Astrocyte (in vitro differentiated cells and primary cell): ENCODE data around the gene WDR6. TPM values are rescaled to one million over a fixed set of nuclear protein-coding genes. Genes with fewer than 3 reads are reported as not detected.

Experiments
- DNase-seq: peaks from one replicate; pipeline ENCODE4 v3.0.0-alpha.2; 2010; ENCODE audit warnings: low read depth
- FAIRE-seq: peaks from 2 replicates; lab custom pipeline; 2011; peaks lifted over from hg19 to GRCh38; lab: Jason Lieb, UNC
- H2AFZ ChIP-seq: 2 replicates; pipeline ENCODE4 v1.6.0; 2012; ENCODE audit warnings: low read depth, low read length, inconsistent platforms
- H3K27ac ChIP-seq: 2 replicates; pipeline ENCODE4 v1.5.1; 2011; ENCODE audit warnings: low read depth, low read length, inconsistent platforms
- H3K27me3 ChIP-seq: 2 replicates; pipeline ENCODE4 v1.6.0; 2011; ENCODE audit warnings: low read length, inconsistent platforms; ENCODE audit not compliant: insufficient read depth
- H3K36me3 ChIP-seq: 2 replicates; pipeline ENCODE4 v1.5.1; 2011; ENCODE audit warnings: low read length, inconsistent platforms; ENCODE audit not compliant: insufficient read depth
- H3K4me1 ChIP-seq: 2 replicates; pipeline ENCODE4 v1.5.1; 2011; ENCODE audit warnings: low read length, inconsistent platforms; ENCODE audit not compliant: insufficient read depth
- H3K4me2 ChIP-seq: 2 replicates; pipeline ENCODE4 v1.6.0; 2012; ENCODE audit warnings: low read length, inconsistent platforms
- H3K4me3 ChIP-seq: 2 replicates; pipeline ENCODE4 v1.5.1; 2011; ENCODE audit warnings: low read depth, mild to moderate bottlenecking, low read length, inconsistent platforms; ENCODE audit not compliant: insufficient read depth
- H3K79me2 ChIP-seq: 2 replicates; pipeline ENCODE4 v1.6.0; 2012; ENCODE audit warnings: mild to moderate bottlenecking, low read length, inconsistent platforms; ENCODE audit not compliant: insufficient read depth
- H3K9ac ChIP-seq: 2 replicates; pipeline ENCODE4 v1.6.0; 2012; ENCODE audit warnings: mild to moderate bottlenecking, low read length, inconsistent platforms
- H3K9me3 ChIP-seq: 2 replicates; pipeline ENCODE4 v1.5.1; 2012; ENCODE audit warnings: low read depth, mild to moderate bottlenecking, low read length, inconsistent platforms; ENCODE audit not compliant: insufficient read depth
- H4K20me1 ChIP-seq: 2 replicates; pipeline ENCODE4 v1.6.0; 2012; ENCODE audit warnings: low read length, inconsistent platforms; ENCODE audit not compliant: insufficient read depth
- H3K27ac Mint-ChIP-seq: one replicate; pipeline ENCODE4 v1.8.0; 2021; ENCODE audit warnings: mild to moderate bottlenecking, mixed read lengths; ENCODE audit not compliant: unreplicated experiment
- H3K27me3 Mint-ChIP-seq: one replicate; pipeline ENCODE4 v1.8.0; 2021; ENCODE audit warnings: low read depth, mixed read lengths; ENCODE audit not compliant: unreplicated experiment
- H3K36me3 Mint-ChIP-seq: one replicate; pipeline ENCODE4 v1.8.0; 2021; ENCODE audit warnings: low read depth, mixed read lengths; ENCODE audit not compliant: unreplicated experiment
- H3K4me1 Mint-ChIP-seq: one replicate; pipeline ENCODE4 v1.8.0; 2021; ENCODE audit warnings: low read depth, mixed read lengths; ENCODE audit not compliant: unreplicated experiment
- H3K4me3 Mint-ChIP-seq: one replicate; pipeline ENCODE4 v1.8.0; 2021; ENCODE audit warnings: mild to moderate bottlenecking, moderate library complexity, mixed read lengths; ENCODE audit not compliant: unreplicated experiment
- H3K9me3 Mint-ChIP-seq: one replicate; pipeline ENCODE4 v1.8.0; 2021; ENCODE audit warnings: mild to moderate bottlenecking, mixed read lengths; ENCODE audit not compliant: unreplicated experiment
- EZH2 ChIP-seq: IDR thresholded peaks from 2 replicates; pipeline ENCODE4 v1.6.1; 2012; ENCODE audit warnings: mild to moderate bottlenecking, low read length, inconsistent platforms; ENCODE audit not compliant: insufficient read depth
- total RNA-seq: library from RNA; stranded (reverse); gene quantifications from 2 replicates; pipeline ENCODE4 v1.2.1, GENCODE V29; 2021
- TF ChIP-seq, protein P1 (sequence below): IDR thresholded peaks from 2 replicates; pipeline ENCODE4 v1.5.1; 2011; ENCODE audit warnings: low read depth, mild to moderate bottlenecking, inconsistent platforms, low read length, moderate library complexity; ENCODE audit not compliant: insufficient read depth

WDR6 gene
- total RNA-seq, 1 donor from 2014 or later: 130 TPM

GRCh38 chr3:49035281-49035680 lies 28.1 kb downstream of the WDR6 start:
- Histone ChIP-seq H3K36me3 (peaks cover 40% of the 10 kb centered on the region), H3K4me2 (no peak overlapping the region), H3K9ac (no peak overlapping the region), H3K9me3 (no peaks in the 10 kb centered on the region), H3K4me3 (no peak overlapping the region), H4K20me1 (peaks cover 22% of the 10 kb centered on the region), H2AFZ (no peak overlapping the region), H3K27me3 (no peaks in the 10 kb centered on the region), H3K27ac (no peak overlapping the region), H3K4me1 (peaks cover 6% of the 10 kb centered on the region), H3K79me2 (peaks cover 6% of the 10 kb centered on the region)
- Mint-ChIP-seq H3K9me3 (no peaks in the 10 kb centered on the region), H3K36me3 (peaks cover 18% of the 10 kb centered on the region), H3K4me3 (no peak overlapping the region), H3K27me3 (no peaks in the 10 kb centered on the region), H3K27ac (no peak overlapping the region), H3K4me1 (peaks cover 17% of the 10 kb centered on the region)
- FAIRE-seq: no peak
- no peak for TF ChIP-seq EZH2
- TF ChIP-seq, protein P1, sequence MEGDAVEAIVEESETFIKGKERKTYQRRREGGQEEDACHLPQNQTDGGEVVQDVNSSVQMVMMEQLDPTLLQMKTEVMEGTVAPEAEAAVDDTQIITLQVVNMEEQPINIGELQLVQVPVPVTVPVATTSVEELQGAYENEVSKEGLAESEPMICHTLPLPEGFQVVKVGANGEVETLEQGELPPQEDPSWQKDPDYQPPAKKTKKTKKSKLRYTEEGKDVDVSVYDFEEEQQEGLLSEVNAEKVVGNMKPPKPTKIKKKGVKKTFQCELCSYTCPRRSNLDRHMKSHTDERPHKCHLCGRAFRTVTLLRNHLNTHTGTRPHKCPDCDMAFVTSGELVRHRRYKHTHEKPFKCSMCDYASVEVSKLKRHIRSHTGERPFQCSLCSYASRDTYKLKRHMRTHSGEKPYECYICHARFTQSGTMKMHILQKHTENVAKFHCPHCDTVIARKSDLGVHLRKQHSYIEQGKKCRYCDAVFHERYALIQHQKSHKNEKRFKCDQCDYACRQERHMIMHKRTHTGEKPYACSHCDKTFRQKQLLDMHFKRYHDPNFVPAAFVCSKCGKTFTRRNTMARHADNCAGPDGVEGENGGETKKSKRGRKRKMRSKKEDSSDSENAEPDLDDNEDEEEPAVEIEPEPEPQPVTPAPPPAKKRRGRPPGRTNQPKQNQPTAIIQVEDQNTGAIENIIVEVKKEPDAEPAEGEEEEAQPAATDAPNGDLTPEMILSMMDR: no peak
- no peak for DNase-seq

- H3K27ac ChIP-seq: no peak overlapping the region
- H3K4me3 ChIP-seq: no peak overlapping the region
- peaks cover 46% of the 10 kb centered on the region for H4K20me1 ChIP-seq
- H3K27me3 ChIP-seq: no peaks in the 10 kb centered on the region
- H3K9ac ChIP-seq: no peak overlapping the region
- no peak overlapping the region for H2AFZ ChIP-seq
- no peak for TF ChIP-seq EZH2
- TF ChIP-seq, protein P1: no peak
- H3K4me1 ChIP-seq: no peaks in the 10 kb centered on the region
- no peaks in the 10 kb centered on the region for H3K9me3 ChIP-seq
- H3K79me2 ChIP-seq: peaks cover 52% of the 10 kb centered on the region
- DNase-seq (no peak), FAIRE-seq (no peak)
- no peaks in the 10 kb centered on the region for H3K27me3 Mint-ChIP-seq
- peaks cover 35% of the 10 kb centered on the region for H3K36me3 ChIP-seq
- no peak overlapping the region for H3K27ac Mint-ChIP-seq
- no peaks in the 10 kb centered on the region for H3K4me1 Mint-ChIP-seq
- no peak overlapping the region for H3K4me2 ChIP-seq
- H3K4me3 Mint-ChIP-seq: no peak overlapping the region
- H3K9me3 Mint-ChIP-seq: no peaks in the 10 kb centered on the region
- H3K36me3 Mint-ChIP-seq: peaks cover 31% of the 10 kb centered on the region
Observed at GRCh38 chr3:49053543-49053942, 46.4 kb downstream of the WDR6 start.

DNA sequence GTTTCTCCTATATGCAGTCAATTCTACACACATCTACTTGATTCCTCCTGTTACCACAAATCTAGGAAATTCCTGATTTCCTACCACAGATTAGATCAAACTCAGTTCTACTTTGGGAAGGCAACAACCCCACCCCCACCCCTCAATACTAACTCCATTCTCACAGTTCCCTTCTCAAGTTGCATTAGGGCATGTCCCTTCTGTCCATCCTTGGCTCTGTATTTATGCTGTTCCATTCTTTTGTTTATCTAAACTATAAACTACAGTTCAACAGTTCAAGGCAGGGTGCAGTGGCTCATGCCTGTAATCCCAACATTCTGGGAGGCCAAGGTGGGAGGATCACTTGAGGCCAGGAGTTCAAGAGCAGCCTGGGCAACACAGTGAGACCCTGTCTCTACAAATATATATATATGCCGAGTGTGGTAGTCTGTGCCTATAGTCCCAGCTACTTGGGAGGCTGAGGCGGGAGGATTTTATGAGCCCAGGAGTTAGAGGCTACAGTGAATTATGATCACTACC lies 47.2 kb downstream of the WDR6 start:
- H3K27me3 ChIP-seq: no peaks in the 10 kb centered on the region
- peaks cover 46% of the 10 kb centered on the region for H4K20me1 ChIP-seq

More for the DNA sequence above, 47.2 kb downstream of the WDR6 start:
- peaks cover 29% of the 10 kb centered on the region for H3K36me3 Mint-ChIP-seq
- Histone ChIP-seq H3K9me3 (no peaks in the 10 kb centered on the region), H2AFZ (no peak overlapping the region), H3K36me3 (peaks cover 35% of the 10 kb centered on the region), H3K4me1 (no peaks in the 10 kb centered on the region), H3K4me3 (no peak overlapping the region), H3K27ac (no peak overlapping the region), H3K4me2 (no peak overlapping the region), H3K79me2 (peaks cover 52% of the 10 kb centered on the region), H3K9ac (no peak overlapping the region)
- FAIRE-seq (no peak), DNase-seq (no peak)
- no peaks in the 10 kb centered on the region for H3K27me3 Mint-ChIP-seq
- H3K9me3 Mint-ChIP-seq: no peaks in the 10 kb centered on the region
- H3K4me3 Mint-ChIP-seq: no peak overlapping the region
- H3K27ac Mint-ChIP-seq: no peak overlapping the region
- TF ChIP-seq, protein P1: no peak
- TF ChIP-seq EZH2: no peak
- H3K4me1 Mint-ChIP-seq: no peaks in the 10 kb centered on the region
